ENCODE data around the gene KLHL9.

DNA sequence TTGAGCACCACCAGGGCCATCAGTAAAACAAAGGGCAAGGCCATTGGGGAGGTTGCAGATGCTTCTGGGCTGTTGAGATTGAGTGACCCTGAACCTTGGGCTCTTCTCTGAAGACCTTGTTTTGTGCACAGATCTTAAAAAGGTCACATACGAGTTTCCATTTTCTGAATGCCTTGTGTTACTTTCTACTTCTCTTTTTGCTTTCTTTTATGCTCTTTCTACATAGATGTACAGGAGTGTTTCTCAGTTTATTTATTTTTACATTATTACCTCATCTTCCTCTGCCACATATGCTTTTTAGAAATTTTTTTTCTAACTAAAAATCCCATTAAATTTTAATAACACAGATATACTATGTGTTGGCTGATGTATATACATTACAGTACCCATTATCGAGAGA, 30.0 kb downstream of the KLHL9 start, which contains the start of gene IFNA5:
- TF ChIP-seq, protein P1, sequence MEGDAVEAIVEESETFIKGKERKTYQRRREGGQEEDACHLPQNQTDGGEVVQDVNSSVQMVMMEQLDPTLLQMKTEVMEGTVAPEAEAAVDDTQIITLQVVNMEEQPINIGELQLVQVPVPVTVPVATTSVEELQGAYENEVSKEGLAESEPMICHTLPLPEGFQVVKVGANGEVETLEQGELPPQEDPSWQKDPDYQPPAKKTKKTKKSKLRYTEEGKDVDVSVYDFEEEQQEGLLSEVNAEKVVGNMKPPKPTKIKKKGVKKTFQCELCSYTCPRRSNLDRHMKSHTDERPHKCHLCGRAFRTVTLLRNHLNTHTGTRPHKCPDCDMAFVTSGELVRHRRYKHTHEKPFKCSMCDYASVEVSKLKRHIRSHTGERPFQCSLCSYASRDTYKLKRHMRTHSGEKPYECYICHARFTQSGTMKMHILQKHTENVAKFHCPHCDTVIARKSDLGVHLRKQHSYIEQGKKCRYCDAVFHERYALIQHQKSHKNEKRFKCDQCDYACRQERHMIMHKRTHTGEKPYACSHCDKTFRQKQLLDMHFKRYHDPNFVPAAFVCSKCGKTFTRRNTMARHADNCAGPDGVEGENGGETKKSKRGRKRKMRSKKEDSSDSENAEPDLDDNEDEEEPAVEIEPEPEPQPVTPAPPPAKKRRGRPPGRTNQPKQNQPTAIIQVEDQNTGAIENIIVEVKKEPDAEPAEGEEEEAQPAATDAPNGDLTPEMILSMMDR (conservative IDR thresholded peaks at IDR 0.05 in 1 of 2, IDR thresholded peaks at IDR 0.05 in 1 of 2; ENCODE audit: low read depth in 1 of 2, low read length in 2 of 2) = no peak
- no peak for TF ChIP-seq EZH2 (IDR thresholded peaks at IDR 0.05; ENCODE audit: low read length, missing control alignments)
